Measurements from ENCODE around the gene KIRREL3.

The KIRREL3 gene

DNA sequence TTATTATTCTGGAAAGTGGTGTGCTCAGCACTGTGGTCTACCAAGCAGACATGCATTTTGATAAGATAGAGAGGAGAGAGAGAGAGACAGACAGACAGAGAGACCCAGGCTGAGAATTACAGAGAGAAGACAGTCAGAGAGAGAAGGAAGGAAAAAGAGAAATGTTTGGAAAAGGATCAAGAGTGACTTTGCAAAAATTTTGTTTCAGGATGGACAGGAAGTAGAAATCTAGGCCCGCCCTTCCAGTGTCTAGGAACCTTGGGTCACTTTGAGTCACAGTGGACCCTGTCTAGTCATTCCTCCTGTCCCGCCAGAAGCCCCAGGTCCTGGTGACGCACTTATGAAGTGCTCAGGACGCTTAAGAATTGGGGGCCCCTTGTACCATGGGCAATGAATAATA, 478.4 kb downstream of the KIRREL3 start:
- DNase-seq: no peak

DNA sequence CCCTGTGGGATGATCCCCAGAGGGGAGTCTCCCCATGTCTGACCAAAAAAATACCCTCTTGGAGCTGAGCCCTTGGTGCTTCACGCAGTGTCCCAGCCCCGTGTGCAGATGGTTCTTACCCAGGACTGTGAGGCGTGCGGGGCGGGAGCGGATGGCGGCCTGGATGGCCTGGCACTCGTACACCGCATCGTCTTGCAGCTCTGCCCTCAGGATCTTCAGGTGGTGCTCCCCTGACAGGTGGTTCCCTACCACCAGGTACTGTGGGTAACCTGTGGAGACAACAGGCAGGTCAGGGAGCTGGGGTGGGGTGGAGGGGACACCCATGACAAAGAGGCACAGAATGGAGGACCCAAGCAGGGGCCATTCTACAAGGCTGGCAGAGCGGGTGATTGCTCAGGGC, 479.4 kb downstream of the KIRREL3 start:
- DNase-seq: no peak

DNA sequence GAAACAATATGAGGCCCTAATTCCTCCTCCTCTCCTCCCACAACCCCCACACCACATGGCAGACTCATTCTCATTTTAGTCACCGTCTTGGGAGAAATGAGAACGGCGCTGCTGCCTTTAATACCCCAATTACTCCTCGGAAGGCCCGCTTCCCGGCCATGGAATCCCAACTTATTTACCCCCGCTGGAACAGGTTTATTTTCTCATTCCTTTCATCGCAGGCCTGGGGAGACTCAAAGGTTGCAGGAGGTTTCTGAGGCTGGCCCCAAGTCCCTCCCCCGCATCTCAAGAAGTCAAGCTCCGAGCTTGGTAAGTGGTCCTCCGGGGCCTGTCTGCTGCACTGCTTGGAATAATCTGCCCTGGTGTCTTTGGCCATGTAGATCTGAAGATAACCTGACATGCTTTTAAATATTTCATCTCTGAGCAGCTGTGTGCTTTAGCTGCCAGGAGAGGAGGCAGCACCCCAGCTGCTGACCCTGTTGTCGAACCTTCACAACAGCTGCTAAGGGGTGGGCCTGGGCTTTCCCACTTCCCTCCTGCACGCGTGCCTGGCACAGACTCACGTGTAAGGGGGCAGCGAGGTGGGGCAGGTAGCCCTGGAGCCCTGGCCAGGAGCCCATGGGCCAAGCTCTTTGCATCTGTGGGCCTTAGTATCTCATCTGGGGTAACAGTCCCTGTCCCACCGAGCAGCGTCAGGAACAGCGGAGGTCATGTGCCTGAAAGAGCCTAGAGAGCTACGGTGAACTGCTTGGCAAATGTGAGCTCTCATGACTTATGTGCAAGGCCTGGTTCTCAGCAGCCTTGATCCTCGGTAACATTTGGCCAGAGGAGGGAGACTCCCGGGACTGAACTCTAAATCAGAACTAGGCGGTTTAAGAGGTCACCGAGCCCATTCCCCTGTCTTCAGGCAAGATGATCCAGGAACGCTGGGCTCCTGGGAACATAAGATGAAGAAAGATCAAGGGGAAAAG, 480.5 kb downstream of the KIRREL3 start:
- no peak for DNase-seq

DNA sequence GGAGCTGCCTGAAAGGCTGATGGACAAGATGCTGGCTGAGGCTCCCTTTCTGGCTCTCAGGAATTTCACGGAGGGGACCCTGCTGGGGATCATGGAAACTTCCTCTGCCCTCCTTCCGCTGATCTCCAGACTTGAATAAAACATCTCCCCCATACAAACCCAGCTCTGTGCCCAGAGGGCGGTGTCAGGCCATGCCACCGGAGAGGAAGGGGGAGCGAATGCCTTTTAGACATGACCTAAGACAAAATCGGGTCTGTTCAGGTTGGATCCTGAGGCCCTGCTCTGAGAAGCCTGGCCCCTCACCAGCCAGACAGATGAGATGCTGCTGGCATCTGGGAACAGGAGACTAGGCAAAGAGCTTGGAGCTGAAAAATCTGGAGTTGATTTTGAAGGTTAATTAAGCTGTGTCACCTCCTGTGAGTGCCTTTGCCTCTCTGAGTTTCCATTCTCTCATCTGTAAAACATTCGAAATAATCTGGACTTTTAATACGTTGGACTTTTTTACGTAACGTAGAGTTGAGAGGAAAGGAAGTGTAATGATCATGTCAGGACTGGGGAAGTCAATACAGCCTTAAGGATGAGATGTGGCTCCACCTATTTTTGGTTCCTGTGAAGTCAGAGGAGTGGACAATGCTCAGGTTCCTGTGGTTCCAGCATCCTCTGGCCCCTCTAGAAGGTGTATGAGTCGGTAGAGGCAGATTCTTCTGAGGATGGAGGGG, 481.4 kb downstream of the KIRREL3 start:
- no peak for DNase-seq

DNA sequence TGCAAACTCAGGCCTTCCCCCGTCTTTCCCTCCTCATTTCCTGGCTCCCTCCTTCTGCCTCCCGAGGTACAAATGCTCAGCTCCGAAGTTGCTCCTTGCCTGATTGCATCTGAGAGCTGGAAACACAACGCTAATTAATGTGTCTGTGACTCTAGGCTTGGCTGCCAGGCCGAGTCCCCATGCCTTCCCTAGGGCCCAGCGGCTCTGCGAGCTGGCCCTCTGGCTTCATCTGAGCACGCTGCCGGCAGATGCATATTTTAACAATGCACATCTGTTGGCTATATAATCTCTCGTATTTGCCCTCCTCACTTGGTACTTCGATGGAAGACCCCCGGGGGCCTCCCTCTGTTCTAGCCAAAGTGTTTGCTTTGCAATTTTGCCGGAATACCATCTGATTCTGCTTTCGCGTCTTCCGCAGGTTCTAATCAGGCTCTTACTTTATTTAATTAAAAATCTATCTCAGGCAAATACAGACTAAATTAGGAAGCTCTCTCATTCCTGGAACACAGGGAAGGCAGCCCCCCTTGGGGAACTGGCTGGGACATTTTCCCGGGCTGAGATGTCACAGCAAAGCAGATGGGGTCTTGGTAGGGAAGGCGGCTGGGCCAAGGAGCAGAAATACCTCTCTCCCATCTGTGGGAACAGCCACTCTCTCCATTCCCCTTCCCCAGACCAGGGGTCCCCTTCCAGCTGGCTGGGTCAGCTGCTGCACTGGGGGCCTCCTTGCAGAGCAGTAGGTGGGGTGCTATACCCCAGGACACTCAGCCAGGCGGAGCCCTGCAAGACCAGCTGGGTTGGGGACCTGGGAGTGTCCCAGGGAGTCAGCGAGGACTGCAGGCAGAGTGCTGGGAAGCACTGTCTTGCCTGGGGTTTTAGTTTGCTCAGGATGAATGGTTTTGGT, 482.2 kb downstream of the KIRREL3 start:
- no peak for DNase-seq

DNA sequence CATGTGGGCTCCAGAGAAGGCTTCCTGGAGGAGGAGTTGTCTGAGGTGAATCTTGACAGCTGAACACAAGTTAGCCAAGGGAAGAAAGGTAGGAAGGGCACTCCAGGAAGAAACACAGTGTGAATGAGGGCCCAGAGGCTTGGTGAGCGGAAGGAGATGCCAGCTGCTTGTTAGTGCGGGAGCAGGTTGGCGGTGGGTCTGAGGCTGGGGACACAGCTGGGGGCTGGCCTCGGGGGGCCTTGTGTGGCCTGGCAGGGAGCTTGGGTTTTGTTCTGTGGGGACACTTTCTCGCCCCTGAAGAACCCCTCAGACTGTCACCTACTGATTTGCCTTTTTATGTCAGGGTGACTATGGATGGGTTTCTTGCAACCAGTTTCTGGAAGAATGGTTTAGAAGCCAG, 485.1 kb downstream of the KIRREL3 start:
- no peak for DNase-seq

DNA sequence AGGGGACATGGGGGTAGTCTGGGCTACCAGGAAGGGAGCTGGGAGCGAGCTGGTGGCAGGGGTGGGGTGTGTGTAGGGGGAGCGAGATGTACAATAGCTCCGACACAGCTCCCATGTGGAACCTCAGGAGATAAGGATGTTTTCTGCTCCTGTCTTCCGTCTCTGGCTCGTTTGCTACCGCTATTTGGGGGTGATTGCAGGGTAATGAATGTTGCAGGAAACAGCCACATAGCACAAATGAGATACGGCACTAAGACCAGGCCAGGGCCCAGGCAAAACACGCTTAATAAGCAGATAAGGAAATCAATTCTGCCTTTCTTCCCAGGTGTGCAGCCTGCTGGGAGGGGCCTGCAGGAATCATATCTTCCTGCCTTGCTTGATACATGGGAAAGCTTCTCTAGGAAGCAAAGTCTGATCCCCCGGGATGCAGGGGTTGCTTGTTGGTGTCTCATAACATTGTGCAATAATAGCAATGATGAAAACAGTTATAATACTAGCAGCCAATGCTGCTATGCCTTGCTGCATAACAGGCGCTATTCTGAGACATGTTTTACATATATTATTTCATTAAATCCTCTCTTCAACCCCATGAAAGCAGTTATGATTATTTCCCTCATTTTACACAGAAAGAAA, 486.4 kb downstream of the KIRREL3 start:
- no peak for DNase-seq

DNA sequence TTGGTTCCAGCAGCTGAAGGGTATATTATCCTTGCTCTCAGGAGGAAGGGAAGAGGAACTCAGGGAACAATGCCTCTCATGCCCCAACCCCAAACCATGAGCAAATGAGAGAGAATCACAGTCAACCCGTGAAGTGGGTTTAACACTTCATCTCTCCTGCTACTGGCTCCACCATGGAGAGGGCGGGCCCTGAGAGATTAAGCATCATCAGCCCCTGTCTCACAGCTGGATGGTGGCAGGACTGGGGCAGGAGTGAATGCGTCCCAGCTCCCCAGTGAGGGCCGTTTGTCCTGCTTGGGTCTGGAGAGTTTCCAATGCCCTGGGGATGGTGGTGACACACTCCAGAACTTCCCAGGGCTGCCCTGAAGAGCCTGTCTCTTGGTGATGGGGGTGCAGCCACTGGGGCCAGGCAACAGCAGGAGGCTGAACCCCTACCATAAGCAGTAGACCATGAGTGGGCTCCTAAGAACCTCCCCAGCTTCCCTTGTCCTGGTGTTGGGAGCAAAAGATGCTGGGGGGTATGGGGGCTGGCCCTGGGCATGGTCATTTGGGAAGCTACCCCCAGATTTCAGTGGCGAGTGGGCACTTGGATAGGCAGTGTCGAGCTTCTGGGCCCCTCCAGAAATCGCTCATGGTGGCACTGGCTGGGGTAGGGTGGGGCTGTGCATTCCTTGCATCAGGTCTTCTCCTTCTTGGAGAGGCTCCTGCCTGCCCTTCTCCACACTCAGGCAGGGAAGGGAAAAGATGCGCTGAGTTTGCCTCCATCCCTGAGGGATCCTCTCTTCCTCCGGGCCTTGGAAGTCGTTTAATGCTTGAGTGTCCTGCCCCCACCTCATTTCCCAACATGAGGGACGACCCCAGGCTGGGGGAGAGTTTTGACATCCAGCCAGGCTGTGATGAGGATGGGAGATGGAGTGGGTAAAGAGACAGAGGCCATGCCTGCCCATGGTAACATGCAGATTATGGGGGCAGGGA, 487.5 kb downstream of the KIRREL3 start:
- no peak for DNase-seq

DNA sequence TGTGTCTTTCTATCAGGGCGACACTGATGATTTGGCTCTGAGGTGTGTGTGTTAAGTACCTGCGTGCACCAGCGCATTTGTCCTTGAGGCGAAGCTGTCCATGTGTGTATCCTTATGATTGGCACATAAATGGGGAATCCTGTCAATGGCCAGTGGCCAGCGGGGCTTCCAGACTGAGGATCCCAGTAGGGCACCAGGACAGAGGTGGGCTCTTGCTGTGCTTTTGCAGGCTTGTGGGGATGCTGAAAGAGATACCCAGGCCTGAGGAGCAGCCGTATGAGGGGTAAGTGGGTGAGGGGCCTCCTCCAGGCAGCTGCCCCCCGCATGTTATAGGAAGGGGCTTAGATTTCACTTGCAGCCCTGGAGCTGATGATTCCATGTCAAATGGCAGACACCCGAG, 488.3 kb downstream of the KIRREL3 start:
- DNase-seq: no peak

DNA sequence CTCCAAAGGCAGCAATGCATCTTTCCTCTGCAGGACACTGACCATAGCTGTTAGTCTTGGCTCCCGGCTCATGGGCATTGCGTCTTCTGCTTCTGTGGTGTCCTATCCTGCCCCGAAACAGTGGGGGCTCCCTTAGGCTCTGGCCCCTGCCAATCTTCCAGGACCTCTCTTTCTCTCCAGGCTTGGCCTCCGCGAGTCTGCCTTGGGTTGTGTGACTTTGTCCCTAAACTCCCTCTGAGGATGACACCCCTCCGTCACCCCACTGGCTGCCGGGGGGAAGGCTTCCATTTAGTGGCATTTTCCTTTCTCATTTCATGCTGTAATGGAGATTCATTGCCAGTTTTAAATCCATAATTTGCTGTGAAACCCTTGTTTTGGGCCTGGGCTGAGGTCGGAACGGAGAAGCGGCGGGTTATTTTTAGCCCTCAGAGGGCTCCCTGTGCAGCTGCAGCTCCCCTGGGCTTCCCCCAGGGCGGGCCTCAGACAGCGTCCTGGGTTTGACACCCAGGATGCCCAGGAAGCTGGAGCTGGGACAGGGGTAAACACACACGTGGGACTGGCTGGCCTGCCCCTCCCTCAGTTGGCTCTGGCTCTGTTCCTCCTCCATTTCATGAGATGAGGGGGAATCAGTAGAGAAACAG, 489.0 kb downstream of the KIRREL3 start:
- no peak for DNase-seq

DNA sequence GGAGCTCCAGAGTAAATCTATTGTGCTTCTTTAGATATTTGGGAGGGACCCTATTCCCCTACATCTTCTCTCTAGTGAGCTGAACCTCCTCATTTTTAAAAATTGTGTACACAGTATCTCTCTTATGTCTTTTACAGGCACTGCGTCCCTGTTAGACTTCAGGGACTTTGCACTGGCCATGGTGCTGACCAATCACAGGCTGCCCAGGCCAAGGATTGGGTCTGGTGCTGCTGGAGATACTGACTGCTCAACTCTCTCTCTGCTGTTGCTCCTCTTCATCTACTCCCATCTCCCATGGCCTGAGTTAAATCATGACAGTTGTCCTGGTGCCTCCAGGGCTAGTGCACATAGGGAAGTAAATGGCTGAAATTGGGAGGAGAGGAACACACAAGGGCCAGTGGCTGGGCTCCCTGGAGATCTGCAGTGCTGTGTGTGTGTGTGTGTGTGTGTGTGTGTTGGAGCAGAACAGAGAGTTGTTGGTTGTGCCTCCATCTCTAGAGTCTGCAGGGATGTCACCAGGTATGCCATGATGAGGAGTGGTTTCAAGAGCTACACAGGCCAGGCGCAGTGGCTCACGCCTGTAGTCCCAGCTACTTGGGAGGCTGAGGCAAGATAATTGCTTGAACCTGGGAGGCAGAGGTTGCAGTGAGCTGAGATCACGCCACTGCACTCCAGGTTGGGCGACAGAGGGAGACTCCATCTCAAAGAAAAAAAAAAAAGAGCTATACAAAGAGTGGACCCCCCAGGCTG, 489.8 kb downstream of the KIRREL3 start:
- no peak for DNase-seq

DNA sequence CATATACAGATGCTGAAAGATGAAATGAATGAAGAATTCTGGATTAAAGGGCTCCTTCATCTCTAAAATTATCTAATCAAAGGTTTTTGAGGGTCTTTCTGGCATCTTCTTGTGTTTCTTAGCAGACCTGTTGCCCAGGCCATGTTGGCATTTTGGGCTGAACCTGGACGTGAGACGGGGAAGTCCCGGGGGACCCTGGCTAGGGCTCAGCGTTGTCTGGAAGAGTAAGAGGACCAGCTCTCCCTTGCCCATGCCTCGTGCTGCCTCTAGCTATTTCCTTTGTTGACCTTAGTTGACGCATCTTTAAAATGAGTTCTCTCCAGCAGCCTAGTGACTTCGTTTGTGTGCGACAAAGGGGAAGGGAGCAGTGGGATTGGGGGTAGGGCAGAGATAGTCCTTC, 492.9 kb downstream of the KIRREL3 start:
- DNase-seq: no peak

DNA sequence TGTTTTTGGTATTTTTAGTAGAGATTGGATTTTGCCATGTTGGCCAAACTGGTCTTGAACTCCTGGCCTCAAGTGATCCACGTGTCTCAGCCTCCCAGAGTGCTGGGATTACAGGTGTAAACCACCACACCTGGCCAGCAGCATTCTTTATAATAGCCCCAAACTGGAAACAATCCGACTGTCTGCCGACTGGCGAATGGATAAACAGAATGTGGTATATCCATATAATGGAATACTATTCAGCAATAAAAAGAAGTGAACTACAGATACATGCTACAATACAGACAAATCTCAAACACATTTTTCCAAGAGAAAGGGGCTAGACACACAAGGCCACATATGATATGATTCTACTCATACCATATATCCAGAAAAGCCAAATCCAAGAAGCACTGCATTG, 493.8 kb downstream of the KIRREL3 start:
- no peak for DNase-seq

DNA sequence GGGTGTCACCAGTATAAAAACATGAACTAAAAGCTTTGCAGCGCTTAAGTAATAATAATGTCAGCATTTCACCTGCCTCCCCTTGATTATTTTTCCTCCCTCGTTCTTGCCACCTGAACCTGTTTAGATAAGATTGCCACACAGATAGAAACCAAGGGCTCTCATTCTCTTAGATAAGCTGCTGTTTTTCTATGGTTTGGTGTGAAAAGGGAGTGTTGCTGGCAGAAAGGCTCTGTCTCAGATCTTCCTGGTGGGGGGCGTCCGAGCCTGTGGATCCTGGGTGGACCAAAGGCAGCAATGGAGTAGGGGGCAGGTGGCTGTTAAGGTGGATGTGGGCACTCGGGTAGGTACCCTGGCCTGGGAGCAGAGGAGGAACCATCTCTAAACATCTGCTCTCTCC, 497.6 kb downstream of the KIRREL3 start:
- DNase-seq: no peak

DNA sequence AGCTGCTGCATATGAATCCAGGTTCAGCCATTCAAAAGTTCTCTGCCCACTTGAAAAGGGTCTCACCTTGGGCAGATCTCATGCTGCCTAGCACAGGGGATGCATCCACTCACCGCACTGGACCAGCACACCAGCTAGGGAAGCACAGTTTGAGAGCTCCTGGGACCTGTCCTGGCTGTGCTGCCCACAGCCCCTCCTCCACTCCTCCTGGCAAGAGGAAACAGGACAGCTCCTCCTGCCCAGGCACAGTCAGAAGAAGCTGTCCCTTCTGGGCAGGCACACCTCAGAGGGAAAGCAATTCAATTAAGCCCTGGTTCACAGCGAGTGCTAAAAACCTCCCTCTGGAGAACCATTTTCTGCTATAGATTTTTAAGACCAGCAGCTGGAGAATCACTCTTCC, 498.4 kb downstream of the KIRREL3 start:
- DNase-seq: no peak

DNA sequence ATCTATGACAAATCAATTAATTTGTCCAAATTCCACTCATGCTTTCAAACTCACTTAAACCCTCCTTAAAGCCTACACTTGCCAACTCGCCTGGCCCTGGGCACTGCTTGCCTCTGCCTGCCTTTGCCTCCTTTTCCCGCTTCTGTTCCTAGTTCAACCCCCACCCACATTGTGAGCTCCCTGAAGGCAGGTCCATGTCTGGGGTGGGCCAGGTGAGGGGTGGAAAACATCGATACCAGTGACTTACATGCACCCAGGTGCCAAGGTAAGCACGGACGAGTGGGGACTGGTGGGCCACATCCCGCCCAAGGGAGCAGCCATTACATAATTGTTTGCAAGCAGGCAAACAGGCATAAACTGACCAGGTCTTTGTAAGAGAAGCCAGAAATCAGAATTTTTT, 498.9 kb downstream of the KIRREL3 start:
- no peak for DNase-seq

DNA sequence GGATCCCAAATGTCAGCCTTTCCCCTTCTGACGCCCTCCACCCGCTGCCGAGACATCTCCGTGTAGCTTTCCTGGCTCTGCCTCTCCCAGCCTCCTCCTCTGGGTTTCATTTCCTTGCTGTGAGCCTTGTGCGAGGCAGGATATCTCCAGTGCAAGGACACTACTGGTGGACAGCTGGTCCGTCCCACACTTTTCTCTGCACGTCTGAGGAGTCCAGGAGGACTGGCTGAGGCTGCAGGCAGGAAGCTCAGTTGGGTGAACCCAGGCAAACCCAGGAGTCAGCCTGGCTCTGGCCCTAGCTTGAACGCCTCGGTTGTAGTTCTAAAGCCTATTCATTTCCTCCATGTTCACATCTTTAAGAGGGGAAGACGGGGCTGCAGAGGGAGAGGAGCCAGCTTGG, 499.6 kb downstream of the KIRREL3 start:
- no peak for DNase-seq

DNA sequence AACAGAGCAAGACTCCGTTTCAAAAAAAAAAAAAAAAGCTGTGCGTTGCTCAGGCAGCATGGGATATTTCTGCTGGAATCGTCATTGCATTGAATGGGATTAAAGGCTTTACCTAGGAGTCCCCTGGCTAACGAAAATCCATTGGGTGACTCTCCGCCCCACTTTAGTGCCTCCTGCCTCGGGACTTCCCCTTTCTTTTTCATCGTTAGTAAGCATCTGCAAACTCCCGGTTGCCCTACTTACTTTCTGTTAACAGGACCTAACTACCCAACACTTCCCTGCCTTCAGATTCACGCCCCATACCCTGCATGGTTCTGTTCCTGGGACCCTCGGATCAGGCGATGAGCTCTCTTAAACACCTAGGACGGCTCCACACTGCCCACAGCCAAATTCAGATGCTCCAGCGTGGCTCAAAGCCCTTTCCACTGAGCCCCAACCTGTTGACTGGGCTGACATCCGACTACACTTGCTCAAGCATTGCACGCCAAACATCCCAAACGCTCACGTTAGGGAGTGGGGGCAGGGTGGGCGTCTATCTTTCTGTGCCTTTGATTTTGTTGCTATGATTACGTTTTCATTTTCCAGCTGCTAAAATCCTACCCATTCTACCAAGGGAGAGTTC, 501.3 kb downstream of the KIRREL3 start:
- DNase-seq: no peak

DNA sequence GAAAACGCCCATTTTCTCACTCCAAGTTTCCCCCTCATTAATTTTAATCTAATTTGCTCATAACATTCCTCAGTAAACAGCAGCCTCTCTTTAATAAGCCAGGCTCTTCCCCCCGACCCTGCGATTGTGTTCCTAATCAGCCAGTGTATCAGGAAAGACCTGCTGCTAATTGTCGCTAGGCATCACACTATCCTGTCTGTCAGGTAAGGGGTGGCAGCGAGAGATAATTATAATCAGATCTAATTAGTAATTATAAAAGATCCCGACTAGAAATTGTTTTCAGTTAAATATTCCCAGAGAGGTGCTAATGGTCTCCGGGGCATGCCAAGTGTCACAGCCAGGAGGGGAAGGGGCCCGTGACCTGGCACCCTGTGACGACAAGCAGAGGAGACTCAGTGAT, 502.3 kb downstream of the KIRREL3 start:
- no peak for DNase-seq

Measured in GOT3 (cell line).